Smooth muscle cell (in vitro differentiated cells): ENCODE measurements around the gene GSAP. TPM values are rescaled to one million over a fixed set of nuclear protein-coding genes. Genes with fewer than 3 reads are reported as not detected.

Experiments used
- DNase-seq: peaks from one replicate; lab custom pipeline; 2025; ENCODE audit not compliant: unreplicated experiment; lab: John Stamatoyannopoulos, UW
- H2AFZ ChIP-seq: fragments of 200-600 bp; sonication (generic); 2 replicates; pipeline ENCODE4 v1.6.0; 2016; ENCODE audit warnings: antibody characterized with exemption, low read depth, mild to moderate bottlenecking
- H3F3A ChIP-seq: fragments of 200-600 bp; sonication (generic); 2 replicates; pipeline ENCODE4 v1.6.0; 2017; ENCODE audit warnings: antibody characterized with exemption, low read depth
- H3K27ac ChIP-seq: fragments of 200-600 bp; sonication (generic); 2 replicates; pipeline ENCODE4 v1.5.1; 2016; ENCODE audit warnings: low read depth, mild to moderate bottlenecking
- H3K27me3 ChIP-seq: fragments of 200-600 bp; sonication (generic); 2 replicates; pipeline ENCODE4 v1.6.1; 2016; ENCODE audit warnings: low read depth, mild to moderate bottlenecking
- H3K36me3 ChIP-seq: fragments of 200-600 bp; sonication (generic); 2 replicates; pipeline ENCODE4 v1.5.1; 2016; ENCODE audit warnings: low read depth
- H3K4me1 ChIP-seq: fragments of 200-600 bp; sonication (generic); 2 replicates; pipeline ENCODE4 v1.5.1; 2016; ENCODE audit warnings: low read depth
- H3K4me2 ChIP-seq: fragments of 200-600 bp; sonication (generic); 2 replicates; pipeline ENCODE4 v1.6.0; 2016; ENCODE audit warnings: mild to moderate bottlenecking
- H3K4me3 ChIP-seq: fragments of 200-600 bp; sonication (generic); 2 replicates; pipeline ENCODE4 v1.5.1; 2016; ENCODE audit warnings: mild to moderate bottlenecking
- H3K79me2 ChIP-seq: fragments of 200-600 bp; sonication (generic); 2 replicates; pipeline ENCODE4 v1.6.0; 2016; ENCODE audit warnings: low read depth, mild to moderate bottlenecking
- H3K9ac ChIP-seq: fragments of 200-600 bp; sonication (generic); 2 replicates; pipeline ENCODE4 v1.6.0; 2016; ENCODE audit warnings: low read depth
- H3K9me3 ChIP-seq: fragments of 200-600 bp; sonication (generic); replicated peaks from 2 replicates; pipeline ENCODE4 v1.5.1; 2016; ENCODE audit warnings: low read depth
- H4K20me1 ChIP-seq: fragments of 200-600 bp; sonication (generic); 2 replicates; pipeline ENCODE4 v1.6.0; 2016; ENCODE audit warnings: low read depth
- WGBS: methylation state at CpG from one replicate; pipeline ENCODE4 v1.1.7; 2016; ENCODE audit warnings: low lambda C conversion rate; 5-methylcytosine and 5-hydroxymethylcytosine counted together
- polyA plus RNA-seq: library from polyadenylated mRNA; unstranded; fragments of >200 nt; fragmentation: Nextera tagmentation; extraction: Ambion mirVana; gene quantifications from 2 replicates; pipeline ENCODE4 v1.2.1, GENCODE V29; 2016
- total RNA-seq: library from RNA; depleted of rRNA; stranded (reverse); fragments of >200 nt; gene quantifications from 2 replicates; pipeline ENCODE4 v1.2.3, GENCODE V29; 2014
- TF ChIP-seq, protein P1 (sequence below): fragments of 200-600 bp; sonication (generic); IDR thresholded peaks from 2 replicates; pipeline ENCODE4 v1.5.1; 2017; ENCODE audit warnings: borderline replicate concordance, mild to moderate bottlenecking, antibody characterized with exemption; ENCODE audit not compliant: insufficient read depth, poor library complexity, severe bottlenecking

Gene GSAP
- total and polyA plus RNA-seq, 2 experiments from 2014 or later, result 0.45 to 0.94 TPM

DNA sequence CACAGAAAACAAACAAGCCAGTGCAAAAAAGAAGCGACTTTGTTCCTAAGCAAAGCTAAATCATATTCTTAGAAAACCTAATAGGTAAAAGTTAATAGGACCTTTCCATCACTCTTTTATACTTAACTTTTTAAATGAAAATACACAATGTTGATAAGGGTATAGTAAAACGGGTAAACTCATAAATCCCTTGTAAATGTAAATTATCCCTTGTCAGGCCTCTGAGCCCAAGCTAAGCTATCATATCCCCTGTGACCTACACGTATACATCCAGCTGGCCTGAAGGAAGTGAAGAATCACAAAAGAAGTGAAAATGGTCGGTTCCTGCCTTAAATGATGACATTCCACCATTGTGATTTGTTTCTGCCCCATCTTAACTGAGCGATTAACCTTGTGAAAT lies 76.4 kb downstream of the GSAP start:
- Histone ChIP-seq H3K36me3 (no peaks in the 10 kb centered on the region), H3K4me1 (no peaks in the 10 kb centered on the region), H3K9ac (no peak overlapping the region), H4K20me1 (no peaks in the 10 kb centered on the region), H3K27ac (no peak overlapping the region), H3F3A (no peaks in the 10 kb centered on the region), H3K9me3 (no peaks in the 10 kb centered on the region), H2AFZ (no peak overlapping the region), H3K4me3 (no peak overlapping the region), H3K79me2 (no peaks in the 10 kb centered on the region), H3K27me3 (no peaks in the 10 kb centered on the region), H3K4me2 (no peak overlapping the region)
- DNase-seq, result no peak
- 70% methylated on average over 5 of the region's 5 CpGs for WGBS
- TF ChIP-seq, protein P1, sequence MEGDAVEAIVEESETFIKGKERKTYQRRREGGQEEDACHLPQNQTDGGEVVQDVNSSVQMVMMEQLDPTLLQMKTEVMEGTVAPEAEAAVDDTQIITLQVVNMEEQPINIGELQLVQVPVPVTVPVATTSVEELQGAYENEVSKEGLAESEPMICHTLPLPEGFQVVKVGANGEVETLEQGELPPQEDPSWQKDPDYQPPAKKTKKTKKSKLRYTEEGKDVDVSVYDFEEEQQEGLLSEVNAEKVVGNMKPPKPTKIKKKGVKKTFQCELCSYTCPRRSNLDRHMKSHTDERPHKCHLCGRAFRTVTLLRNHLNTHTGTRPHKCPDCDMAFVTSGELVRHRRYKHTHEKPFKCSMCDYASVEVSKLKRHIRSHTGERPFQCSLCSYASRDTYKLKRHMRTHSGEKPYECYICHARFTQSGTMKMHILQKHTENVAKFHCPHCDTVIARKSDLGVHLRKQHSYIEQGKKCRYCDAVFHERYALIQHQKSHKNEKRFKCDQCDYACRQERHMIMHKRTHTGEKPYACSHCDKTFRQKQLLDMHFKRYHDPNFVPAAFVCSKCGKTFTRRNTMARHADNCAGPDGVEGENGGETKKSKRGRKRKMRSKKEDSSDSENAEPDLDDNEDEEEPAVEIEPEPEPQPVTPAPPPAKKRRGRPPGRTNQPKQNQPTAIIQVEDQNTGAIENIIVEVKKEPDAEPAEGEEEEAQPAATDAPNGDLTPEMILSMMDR, result no peak

DNA sequence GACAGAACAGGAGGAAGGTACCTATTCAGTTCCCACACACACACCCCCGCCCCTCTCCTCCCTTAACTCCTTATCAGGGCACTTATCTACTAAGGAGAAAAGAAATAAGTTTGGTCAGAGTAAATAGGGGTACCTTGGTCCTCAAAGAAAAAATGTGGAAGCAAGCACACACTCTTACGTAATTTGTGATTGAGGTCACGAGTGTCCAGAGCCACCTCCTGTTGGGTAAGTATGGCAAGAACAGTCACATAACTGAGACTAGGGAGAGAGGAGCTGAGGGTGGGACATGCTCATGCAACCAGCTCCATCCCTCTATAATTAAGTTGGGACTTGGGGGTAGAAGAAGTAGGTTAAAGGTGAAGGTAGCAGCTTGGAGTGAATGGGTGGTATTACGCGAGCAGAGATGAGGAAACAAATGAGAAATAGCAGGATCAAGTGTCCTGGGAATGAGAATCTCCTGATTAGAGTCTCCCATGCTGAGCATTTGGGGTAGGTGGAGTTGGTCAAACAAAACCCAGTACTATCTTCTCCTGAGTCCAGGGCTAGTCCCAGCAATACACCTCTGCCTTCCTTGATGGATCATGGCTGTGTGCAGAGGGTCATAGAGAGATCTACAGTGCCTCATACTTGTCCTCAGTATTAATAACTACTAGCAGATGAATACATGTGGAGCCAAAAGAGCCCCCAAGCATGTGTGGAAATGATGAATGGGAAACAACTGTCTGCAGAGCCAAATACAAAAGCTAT lies 77.1 kb downstream of the GSAP start:
- Histone ChIP-seq H3K9me3 (no peaks in the 10 kb centered on the region), H4K20me1 (no peaks in the 10 kb centered on the region), H3K27ac (no peak overlapping the region), H3K9ac (no peak overlapping the region), H3F3A (no peaks in the 10 kb centered on the region), H3K4me2 (no peak overlapping the region), H3K4me3 (no peak overlapping the region), H3K36me3 (no peaks in the 10 kb centered on the region), H3K79me2 (no peaks in the 10 kb centered on the region), H3K4me1 (no peaks in the 10 kb centered on the region), H3K27me3 (no peaks in the 10 kb centered on the region), H2AFZ (no peak overlapping the region)
- TF ChIP-seq, protein P1, result no peak
- no peak for DNase-seq
- WGBS, result 85% methylated on average over 5 of the region's 5 CpGs

DNA sequence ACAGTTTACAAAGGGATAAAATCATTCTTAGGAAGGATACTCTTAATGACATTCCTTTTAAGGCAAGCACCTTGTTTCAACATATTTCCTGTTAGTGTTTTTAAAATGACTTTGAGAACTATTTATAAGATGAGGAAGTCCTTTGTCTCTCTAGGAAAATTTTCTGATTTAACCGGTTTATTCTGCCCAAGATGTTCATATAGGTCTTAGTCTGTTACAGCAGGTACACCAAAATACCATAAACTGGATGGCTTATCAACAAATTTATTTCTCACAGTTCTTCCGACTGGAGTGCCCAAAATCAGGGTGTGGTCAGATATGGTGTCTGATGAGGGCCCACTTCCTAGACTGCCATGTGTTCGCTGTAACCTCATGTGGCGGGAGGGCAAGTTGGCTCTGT lies 77.9 kb downstream of the GSAP start:
- no peaks in the 10 kb centered on the region for H3K27me3 ChIP-seq
- H3K79me2 ChIP-seq, result no peaks in the 10 kb centered on the region
- H4K20me1 ChIP-seq, result no peaks in the 10 kb centered on the region
- WGBS, result 92% methylated on average over 4 of the region's 4 CpGs
- no peaks in the 10 kb centered on the region for H3K36me3 ChIP-seq
- no peak overlapping the region for H3K9ac ChIP-seq
- no peak for DNase-seq
- H3K4me1 ChIP-seq, result no peaks in the 10 kb centered on the region
- TF ChIP-seq, protein P1, result no peak
- H3K27ac ChIP-seq, result no peak overlapping the region
- H3F3A ChIP-seq, result no peaks in the 10 kb centered on the region
- no peak overlapping the region for H3K4me2 ChIP-seq
- no peaks in the 10 kb centered on the region for H3K9me3 ChIP-seq
- H2AFZ ChIP-seq, result no peak overlapping the region
- H3K4me3 ChIP-seq, result no peak overlapping the region

DNA sequence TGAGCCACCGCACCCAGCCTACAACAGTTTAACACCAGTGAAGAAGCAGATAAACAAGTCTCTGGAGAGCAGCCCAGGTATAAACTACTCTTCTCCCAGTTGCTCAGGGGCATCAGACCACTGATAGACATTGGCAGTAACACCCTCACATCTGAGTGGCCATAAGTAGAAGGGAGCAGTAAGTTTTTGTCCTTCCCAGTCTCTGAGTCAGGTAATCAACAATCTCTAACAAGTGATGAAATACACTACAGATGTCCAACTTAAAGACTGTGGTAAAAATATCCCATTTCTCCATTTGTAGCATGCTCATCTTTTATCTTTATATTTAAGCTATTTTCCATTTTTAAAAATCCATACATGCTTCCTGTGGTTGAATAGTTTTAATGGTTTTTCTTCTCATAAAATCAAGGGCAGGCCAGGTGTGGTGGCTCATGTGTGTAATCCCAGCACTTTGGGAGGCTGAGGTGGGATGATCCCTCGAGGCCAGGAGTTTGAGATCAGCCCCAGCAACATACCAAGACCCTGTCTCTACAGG lies 78.6 kb downstream of the GSAP start:
- Histone ChIP-seq H3K4me1 (no peaks in the 10 kb centered on the region), H3K27me3 (no peaks in the 10 kb centered on the region), H4K20me1 (no peaks in the 10 kb centered on the region), H3K4me2 (no peak overlapping the region), H3K79me2 (no peaks in the 10 kb centered on the region), H3K4me3 (no peak overlapping the region), H3K9ac (no peak overlapping the region), H2AFZ (no peak overlapping the region), H3K36me3 (no peaks in the 10 kb centered on the region), H3F3A (no peaks in the 10 kb centered on the region), H3K27ac (no peak overlapping the region), H3K9me3 (no peaks in the 10 kb centered on the region)
- no peak for DNase-seq
- WGBS, result 85% methylated on average over 2 of the region's 2 CpGs
- TF ChIP-seq, protein P1, result no peak
